GM12873 (cell line): ENCODE measurements around the gene B9D1.

ENCODE experiments used
- CTCF ChIP-seq: IDR thresholded peaks from 2 replicates; pipeline ENCODE4 v1.5.1; 2012; ENCODE audit warnings: low read depth, mild to moderate bottlenecking, moderate library complexity, low read length, control low read depth; ENCODE audit not compliant: insufficient read depth; ENCODE audit errors: missing control alignments

The B9D1 gene

DNA sequence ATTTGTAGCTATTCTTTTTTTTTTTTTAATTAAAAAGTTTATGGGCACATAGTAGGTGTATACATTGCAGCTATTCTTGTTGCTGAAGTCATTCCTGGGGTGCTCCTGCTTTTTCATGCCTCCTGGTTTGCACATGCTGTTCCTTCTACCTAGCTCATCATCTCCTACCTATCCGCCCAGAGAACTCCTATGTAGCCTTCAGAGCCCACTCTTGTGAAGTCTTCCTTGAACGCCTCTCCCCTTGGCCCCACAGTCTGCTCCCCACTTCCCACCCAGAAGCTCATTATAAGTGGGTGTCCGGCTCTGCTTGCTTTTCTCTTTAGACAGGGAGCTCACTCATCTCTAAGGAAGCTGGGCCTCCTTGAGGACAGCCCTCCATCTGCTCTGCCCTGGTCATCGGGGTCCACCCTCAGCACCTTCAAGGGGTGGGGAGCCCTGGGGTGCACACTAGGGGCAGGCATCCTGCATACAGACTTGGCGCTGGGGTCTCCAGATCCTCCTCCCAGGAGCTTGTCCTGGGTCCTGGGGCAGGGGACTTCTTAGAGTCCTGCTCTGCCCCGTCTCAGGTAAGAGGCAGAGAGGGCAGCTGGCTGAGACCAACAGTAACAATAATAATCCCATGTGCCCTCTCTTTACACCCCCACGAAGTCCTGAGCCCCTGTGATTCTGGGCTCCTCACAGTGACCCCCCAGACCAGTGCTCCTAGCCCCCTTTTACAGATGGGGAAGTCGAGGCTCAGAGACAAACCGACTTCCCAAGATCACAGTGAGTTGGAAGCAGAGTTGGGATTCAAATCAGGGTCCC lies 3.5 kb upstream of the B9D1 start:
- TF ChIP-seq CTCF: no peak

GRCh38 chr17:19365499-19365817 lies 2.9 kb upstream of the B9D1 start:
- TF ChIP-seq CTCF: no peak

- TF ChIP-seq CTCF: no peak
Observed at GRCh38 chr17:19364699-19365498, 2.4 kb upstream of the B9D1 start.

GRCh38 chr17:19363460-19364035 lies 1.0 kb upstream of the B9D1 start:
- no peak for TF ChIP-seq CTCF

DNA sequence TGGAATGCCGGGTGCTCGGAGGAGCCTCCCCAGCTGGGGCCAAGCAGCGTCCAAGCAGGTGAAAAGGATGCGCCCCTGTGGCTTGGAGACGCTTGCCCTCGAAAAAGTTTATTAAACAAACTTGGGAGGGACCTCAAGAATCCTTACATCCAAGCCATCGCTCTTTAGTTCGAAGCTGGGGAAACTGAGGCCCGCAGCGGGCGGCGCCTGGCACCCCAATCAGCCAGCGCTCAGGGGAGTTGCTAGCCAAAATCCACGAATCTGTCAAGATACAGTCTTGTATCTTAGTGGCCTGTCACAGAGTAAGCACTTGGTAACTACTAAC lies 553 bp upstream of the B9D1 start:
- no peak for TF ChIP-seq CTCF

GRCh38 chr17:19361944-19362276 lies 613 bp downstream of the B9D1 start:
- TF ChIP-seq CTCF: no peak

DNA sequence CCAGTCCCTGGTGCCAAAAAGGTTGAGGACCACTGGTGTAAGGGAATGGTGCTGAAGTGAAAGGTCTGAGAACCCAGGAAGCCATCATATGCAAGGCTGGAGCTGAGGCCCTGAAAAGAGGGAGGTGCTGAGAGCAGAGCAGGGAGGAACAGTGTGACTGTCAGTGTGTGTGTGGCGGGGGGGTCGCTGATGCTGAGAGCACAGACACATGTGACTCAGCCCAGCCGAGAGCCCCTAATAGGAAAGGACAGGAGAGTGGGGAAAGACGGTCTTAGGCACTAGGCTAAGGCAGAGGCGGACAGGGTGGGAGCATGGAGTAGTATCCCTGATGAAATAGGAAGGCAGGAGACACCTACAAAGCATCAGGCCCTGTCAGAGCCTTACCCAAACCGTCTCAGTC lies 1.2 kb downstream of the B9D1 start:
- no peak for TF ChIP-seq CTCF
